ENCODE data around the gene KREMEN1.
A peak's percentile ranks its signal among the peaks of the same experiment; 100 is the strongest.

The KREMEN1 gene

GRCh38 chr22:29049655-29050263, 23.1 kb upstream of the KREMEN1 start:
- DNase-seq (ENCODE audit: low read depth), result no peak

- DNase-seq (ENCODE audit: low read depth), result no peak
Observed at GRCh38 chr22:29050457-29050856, 22.4 kb upstream of the KREMEN1 start.

- no peak for DNase-seq (ENCODE audit: low read depth)
Observed at GRCh38 chr22:29053048-29053702, 19.7 kb upstream of the KREMEN1 start.

GRCh38 chr22:29054251-29054767, 18.5 kb upstream of the KREMEN1 start:
- DNase-seq (ENCODE audit: low read depth), result no peak

GRCh38 chr22:29055192-29055830, 17.5 kb upstream of the KREMEN1 start:
- no peak for DNase-seq (ENCODE audit: low read depth)

GRCh38 chr22:29056472-29056871, 16.4 kb upstream of the KREMEN1 start:
- DNase-seq (ENCODE audit: low read depth), result no peak

- DNase-seq (ENCODE audit: low read depth), result no peak
Observed at GRCh38 chr22:29060251-29060869, 12.5 kb upstream of the KREMEN1 start.

GRCh38 chr22:29060931-29061330, 11.9 kb upstream of the KREMEN1 start:
- no peak for DNase-seq (ENCODE audit: low read depth)

GRCh38 chr22:29061773-29062172, 11.1 kb upstream of the KREMEN1 start, which contains the start of gene C22orf31:
C22orf31 (minus strand) TSS chr22:29061831; CDS start chr22:29061792, 39 bp downstream.
- DNase-seq (ENCODE audit: low read depth), result no peak

- no peak for DNase-seq (ENCODE audit: low read depth)
Observed at GRCh38 chr22:29062286-29062821, 10.5 kb upstream of the KREMEN1 start.

- no peak for DNase-seq (ENCODE audit: low read depth)
Observed at GRCh38 chr22:29065468-29066190, 7.2 kb upstream of the KREMEN1 start.

GRCh38 chr22:29069463-29069862, 3.4 kb upstream of the KREMEN1 start:
- DNase-seq (ENCODE audit: low read depth), result no peak

- DNase-seq (ENCODE audit: low read depth), result no peak
Observed at GRCh38 chr22:29070490-29070889, 2.3 kb upstream of the KREMEN1 start.

- peak; percentile 20 for DNase-seq (ENCODE audit: low read depth)
Observed at GRCh38 chr22:29071261-29072045, 1.4 kb upstream of the KREMEN1 start.

- DNase-seq (ENCODE audit: low read depth), result peak; percentile 70
Observed at GRCh38 chr22:29072193-29072978, 449 bp upstream of the KREMEN1 start.

- no peak for DNase-seq (ENCODE audit: low read depth)
Observed at GRCh38 chr22:29073618-29074275, 912 bp downstream of the KREMEN1 start.

- DNase-seq (ENCODE audit: low read depth), result no peak
Observed at GRCh38 chr22:29074276-29074772, 1.5 kb downstream of the KREMEN1 start.

- no peak for DNase-seq (ENCODE audit: low read depth)
Observed at GRCh38 chr22:29078036-29078868, 5.4 kb downstream of the KREMEN1 start.

GRCh38 chr22:29078869-29079207, 6.0 kb downstream of the KREMEN1 start:
- DNase-seq (ENCODE audit: low read depth), result no peak
